ENCODE results near the gene PALLD. TPM values are rescaled to one million over a fixed set of nuclear protein-coding genes. Genes with fewer than 3 reads are reported as not detected.

The PALLD gene
- polyA plus RNA-seq, 1 donor (not counting 4 experiments of a cell fraction or from before 2014, with no cell fraction given) = 136 TPM

- H3K4me3 ChIP-seq (ENCODE audit: control insufficient read depth in 2 of 3, extremely low read depth in 1 of 3, insufficient read depth in 2 of 3, low read depth in 1 of 3, low read length in 3 of 3) = no peak overlapping the region
- TF ChIP-seq EZH2 (IDR thresholded peaks at IDR 0.05; ENCODE audit: low read length) (no peak), CTCF (optimal IDR thresholded peaks at IDR 0.05 in 1 of 3, IDR thresholded peaks at IDR 0.05 in 1 of 3, conservative IDR thresholded peaks at IDR 0.05 in 1 of 3; ENCODE audit: extremely low read depth in 1 of 3, insufficient read depth in 2 of 3, low read length in 3 of 3) (no peak)
- H3K36me3 ChIP-seq (ENCODE audit: control insufficient read depth in 2 of 2, extremely low read depth in 1 of 2, insufficient read depth in 2 of 2, low read length in 2 of 2) = no peaks in the 10 kb centered on the region
- no peak overlapping the region for H3K4me2 ChIP-seq (ENCODE audit: control insufficient read depth, extremely low read depth, insufficient read depth, low read depth, low read length)
- no peaks in the 10 kb centered on the region for H3K27me3 ChIP-seq (ENCODE audit: control insufficient read depth, extremely low read depth, insufficient read depth, low read length)
- no peak for FAIRE-seq
- H3K9me1 ChIP-seq (ENCODE audit: control insufficient read depth, extremely low read depth, insufficient read depth, low read length) = no peaks in the 10 kb centered on the region
- dilution Hi-C loops (cut with MboI; ENCODE audit: extremely low pct_ligation_motif_present, low sequenced_read_pairs) = no loop called here
- no peaks in the 10 kb centered on the region for H3K9me3 ChIP-seq (ENCODE audit: control insufficient read depth, low read depth, low read length)
- no peak for DNase-seq (ENCODE audit: low read depth, low spot score)
- peaks cover 3% of the 10 kb centered on the region for H3K4me1 ChIP-seq (ENCODE audit: control insufficient read depth, extremely low read depth, insufficient read depth, low read length)
- H4K20me1 ChIP-seq (ENCODE audit: control insufficient read depth, extremely low read depth, insufficient read depth, low read length) = no peaks in the 10 kb centered on the region
- no peak overlapping the region for H3K9ac ChIP-seq (ENCODE audit: control insufficient read depth, extremely low read depth, insufficient read depth, low read length)
- no peak overlapping the region for H3K27ac ChIP-seq (ENCODE audit: control insufficient read depth, insufficient read depth, low read length)
- no peaks in the 10 kb centered on the region for H3K79me2 ChIP-seq (ENCODE audit: control insufficient read depth, insufficient read depth, low read length)
- H2AFZ ChIP-seq (ENCODE audit: control insufficient read depth, low read length) = no peak overlapping the region
Measured at GRCh38 chr4:168516841-168517240, 20.0 kb downstream of the PALLD start.

- Histone ChIP-seq H3K79me2 (ENCODE audit: control insufficient read depth, insufficient read depth, low read length) (no peaks in the 10 kb centered on the region), H3K9me3 (ENCODE audit: control insufficient read depth, low read depth, low read length) (no peaks in the 10 kb centered on the region), H3K9me1 (ENCODE audit: control insufficient read depth, extremely low read depth, insufficient read depth, low read length) (no peaks in the 10 kb centered on the region), H3K4me3 (ENCODE audit: control insufficient read depth in 2 of 3, extremely low read depth in 1 of 3, insufficient read depth in 2 of 3, low read depth in 1 of 3, low read length in 3 of 3) (no peak overlapping the region), H3K27me3 (ENCODE audit: control insufficient read depth, extremely low read depth, insufficient read depth, low read length) (no peaks in the 10 kb centered on the region), H3K9ac (ENCODE audit: control insufficient read depth, extremely low read depth, insufficient read depth, low read length) (no peak overlapping the region), H2AFZ (ENCODE audit: control insufficient read depth, low read length) (no peak overlapping the region), H3K36me3 (ENCODE audit: control insufficient read depth in 2 of 2, extremely low read depth in 1 of 2, insufficient read depth in 2 of 2, low read length in 2 of 2) (no peaks in the 10 kb centered on the region), H4K20me1 (ENCODE audit: control insufficient read depth, extremely low read depth, insufficient read depth, low read length) (no peaks in the 10 kb centered on the region), H3K4me1 (ENCODE audit: control insufficient read depth, extremely low read depth, insufficient read depth, low read length) (peaks cover 3% of the 10 kb centered on the region), H3K4me2 (ENCODE audit: control insufficient read depth, extremely low read depth, insufficient read depth, low read depth, low read length) (no peak overlapping the region), H3K27ac (ENCODE audit: control insufficient read depth, insufficient read depth, low read length) (no peak overlapping the region)
- FAIRE-seq (no peak), DNase-seq (ENCODE audit: low read depth, low spot score) (no peak)
- dilution Hi-C loops (cut with MboI; ENCODE audit: extremely low pct_ligation_motif_present, low sequenced_read_pairs) = no loop called here
- TF ChIP-seq CTCF (optimal IDR thresholded peaks at IDR 0.05 in 1 of 3, IDR thresholded peaks at IDR 0.05 in 1 of 3, conservative IDR thresholded peaks at IDR 0.05 in 1 of 3; ENCODE audit: extremely low read depth in 1 of 3, insufficient read depth in 2 of 3, low read length in 3 of 3) (no peak), EZH2 (IDR thresholded peaks at IDR 0.05; ENCODE audit: low read length) (no peak)
Measured at GRCh38 chr4:168519576-168519975, 22.7 kb downstream of the PALLD start.

Measured in keratinocyte (primary cell).